Measurements from ENCODE around the gene SULT1C2.

The SULT1C2 gene

GRCh38 chr2:108297436-108298141 is 8.9 kb downstream of the SULT1C2 start:
- no peak for DNase-seq

- DNase-seq = no peak
Measured at GRCh38 chr2:108301558-108301957, 12.9 kb downstream of the SULT1C2 start.

GRCh38 chr2:108304975-108305374 is 16.3 kb downstream of the SULT1C2 start:
- DNase-seq = no peak

- no peak for DNase-seq
Measured at GRCh38 chr2:108305901-108306300, 17.2 kb downstream of the SULT1C2 start.

- DNase-seq = no peak
Measured at GRCh38 chr2:108309903-108310302, 21.2 kb downstream of the SULT1C2 start.

- no peak for DNase-seq
Measured at GRCh38 chr2:108314586-108315296, 26.0 kb downstream of the SULT1C2 start.

- DNase-seq = no peak
Measured at GRCh38 chr2:108315444-108315934, 26.8 kb downstream of the SULT1C2 start.

- DNase-seq = no peak
Measured at GRCh38 chr2:108316033-108316432, 27.3 kb downstream of the SULT1C2 start.

- DNase-seq = no peak
Measured at GRCh38 chr2:108316461-108317258, 28.0 kb downstream of the SULT1C2 start.

GRCh38 chr2:108320326-108320922 is 31.7 kb downstream of the SULT1C2 start:
- no peak for DNase-seq

GRCh38 chr2:108323619-108324018 is 34.9 kb downstream of the SULT1C2 start:
- no peak for DNase-seq

GRCh38 chr2:108324531-108325255 is 36.0 kb downstream of the SULT1C2 start:
- DNase-seq = no peak

- no peak for DNase-seq
Measured at GRCh38 chr2:108325756-108326155, 37.1 kb downstream of the SULT1C2 start.

- DNase-seq = no peak
Measured at GRCh38 chr2:108329771-108330170, 41.1 kb downstream of the SULT1C2 start.

- no peak for DNase-seq
Measured at GRCh38 chr2:108330979-108331378, 42.3 kb downstream of the SULT1C2 start.

- DNase-seq = no peak
Measured at GRCh38 chr2:108345951-108346350, 57.3 kb downstream of the SULT1C2 start.

GRCh38 chr2:108346827-108347226 is 58.1 kb downstream of the SULT1C2 start:
- no peak for DNase-seq

- DNase-seq = no peak
Measured at GRCh38 chr2:108347786-108348185, 59.1 kb downstream of the SULT1C2 start.

GRCh38 chr2:108348816-108349570 is 60.3 kb downstream of the SULT1C2 start:
- no peak for DNase-seq

- DNase-seq = no peak
Measured at GRCh38 chr2:108349571-108349928, 60.9 kb downstream of the SULT1C2 start.

- no peak for DNase-seq
Measured at GRCh38 chr2:108351889-108352288, 63.2 kb downstream of the SULT1C2 start.

- no peak for DNase-seq
Measured at GRCh38 chr2:108354136-108354535, 65.4 kb downstream of the SULT1C2 start.

All from activated naive CD4-positive, alpha-beta T cell treated with anti-CD3 and anti-CD28 coated beads, Interleukin-2, amount 50 U/mL, for 16 hours (primary cell).